ENCODE measurements around the gene LSM5.

The LSM5 gene

GRCh38 chr7:32532086-32532485, 41.9 kb upstream of the LSM5 start:
- TF ChIP-seq BACH2 (CRISPR knock-in tag; IDR thresholded peaks at IDR 0.05; ENCODE audit: borderline replicate concordance) (no peak), CREB5 (CRISPR knock-in tag; IDR thresholded peaks at IDR 0.05; ENCODE audit: low read depth) (no peak), TCF4 (CRISPR knock-in tag; IDR thresholded peaks at IDR 0.05; ENCODE audit: borderline replicate concordance) (no peak), CSDC2 (CRISPR knock-in tag; IDR thresholded peaks at IDR 0.05) (no peak), ZFP30 (CRISPR knock-in tag; IDR thresholded peaks at IDR 0.05) (no peak), SNAI2 (CRISPR knock-in tag; IDR thresholded peaks at IDR 0.05) (no peak), PPARA (CRISPR knock-in tag; IDR thresholded peaks at IDR 0.05; ENCODE audit: borderline replicate concordance) (no peak), ARNTL (CRISPR knock-in tag; IDR thresholded peaks at IDR 0.05; ENCODE audit: borderline replicate concordance, low read depth) (no peak), OSR1 (CRISPR knock-in tag; IDR thresholded peaks at IDR 0.05) (no peak), GLIS3 (CRISPR knock-in tag; IDR thresholded peaks at IDR 0.05) (no peak), ZFP3 (CRISPR knock-in tag; IDR thresholded peaks at IDR 0.05) (no peak), PATZ1 (CRISPR knock-in tag; IDR thresholded peaks at IDR 0.05; ENCODE audit: borderline replicate concordance) (no peak)
- ATAC-seq: no peak

GRCh38 chr7:32531402-32531801, 41.2 kb upstream of the LSM5 start:
- TF ChIP-seq RARB (CRISPR knock-in tag; IDR thresholded peaks at IDR 0.05) (no peak), TCF4 (CRISPR knock-in tag; IDR thresholded peaks at IDR 0.05; ENCODE audit: borderline replicate concordance) (no peak), ZNF70 (CRISPR knock-in tag; IDR thresholded peaks at IDR 0.05) (no peak), ESRRG (CRISPR knock-in tag; IDR thresholded peaks at IDR 0.05) (no peak), BACH2 (CRISPR knock-in tag; IDR thresholded peaks at IDR 0.05; ENCODE audit: borderline replicate concordance) (no peak), ISL1 (CRISPR knock-in tag; IDR thresholded peaks at IDR 0.05) (no peak), CSDC2 (CRISPR knock-in tag; IDR thresholded peaks at IDR 0.05) (no peak), TOX (CRISPR knock-in tag; IDR thresholded peaks at IDR 0.05; ENCODE audit: borderline replicate concordance) (no peak), CSRNP3 (CRISPR knock-in tag; IDR thresholded peaks at IDR 0.05) (no peak)
- ATAC-seq: no peak

- no peak for ATAC-seq
- no peak for TF ChIP-seq ZC3H10 (CRISPR knock-in tag; IDR thresholded peaks at IDR 0.05)
- TF ChIP-seq CSDC2 (CRISPR knock-in tag; IDR thresholded peaks at IDR 0.05): no peak
- no peak for TF ChIP-seq POU6F1 (CRISPR knock-in tag; IDR thresholded peaks at IDR 0.05; ENCODE audit: borderline replicate concordance, low read depth)
- no peak for TF ChIP-seq GLIS3 (CRISPR knock-in tag; IDR thresholded peaks at IDR 0.05)
- TF ChIP-seq ESRRG (CRISPR knock-in tag; IDR thresholded peaks at IDR 0.05): no peak
- TF ChIP-seq PPARA (CRISPR knock-in tag; IDR thresholded peaks at IDR 0.05; ENCODE audit: borderline replicate concordance): no peak
- TF ChIP-seq TSHZ2 (CRISPR knock-in tag; IDR thresholded peaks at IDR 0.05): no peak
- TF ChIP-seq SNAI2 (CRISPR knock-in tag; IDR thresholded peaks at IDR 0.05): no peak
Observed at GRCh38 chr7:32525839-32526238, 35.7 kb upstream of the LSM5 start.
